ENCODE measurements around the gene NDUFS7.
"Not testable (repeated sequence)": the region's sequence is repeated elsewhere in the genome, so short reads cannot be mapped to it uniquely, and the experiment has no call there.

NDUFS7 gene

DNA sequence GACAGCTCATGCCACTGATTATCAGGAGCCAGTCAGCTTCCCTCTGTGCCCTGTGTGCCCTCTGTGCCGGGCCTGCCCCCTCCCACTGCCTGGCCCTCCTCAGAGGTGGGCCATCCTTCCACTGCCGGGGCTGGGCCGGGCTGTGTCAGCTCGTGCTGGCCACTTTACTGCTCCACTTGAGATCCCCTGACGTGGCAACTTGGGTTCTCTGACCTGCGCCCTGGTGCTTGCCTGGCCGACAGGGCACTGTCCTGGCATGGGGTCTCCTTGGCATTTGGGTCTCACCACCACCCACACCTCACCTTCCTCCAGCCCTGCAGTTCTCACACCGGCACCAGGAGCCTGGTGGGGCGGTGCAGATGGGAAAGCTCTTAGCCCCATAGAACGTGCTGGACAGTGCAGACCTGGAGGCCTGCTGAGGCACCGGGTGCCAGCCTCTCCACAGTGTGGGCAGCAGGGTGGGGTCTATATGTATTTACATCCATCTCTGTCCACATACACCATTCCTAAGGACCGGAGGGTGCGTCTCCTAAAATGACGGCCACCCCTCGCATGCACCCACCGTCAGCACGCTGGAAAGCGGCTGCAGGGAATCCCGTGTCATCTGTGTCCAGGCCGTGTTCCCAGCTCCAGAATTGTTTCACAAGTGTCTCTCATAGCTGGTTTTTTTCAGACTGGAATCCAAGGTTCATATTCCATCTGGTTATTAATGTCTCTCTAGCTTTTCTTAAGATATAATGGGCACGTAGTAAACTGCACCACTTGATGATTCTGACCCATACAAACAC lies 35.4 kb downstream of the NDUFS7 start:
- no peak for DNase-seq

DNA sequence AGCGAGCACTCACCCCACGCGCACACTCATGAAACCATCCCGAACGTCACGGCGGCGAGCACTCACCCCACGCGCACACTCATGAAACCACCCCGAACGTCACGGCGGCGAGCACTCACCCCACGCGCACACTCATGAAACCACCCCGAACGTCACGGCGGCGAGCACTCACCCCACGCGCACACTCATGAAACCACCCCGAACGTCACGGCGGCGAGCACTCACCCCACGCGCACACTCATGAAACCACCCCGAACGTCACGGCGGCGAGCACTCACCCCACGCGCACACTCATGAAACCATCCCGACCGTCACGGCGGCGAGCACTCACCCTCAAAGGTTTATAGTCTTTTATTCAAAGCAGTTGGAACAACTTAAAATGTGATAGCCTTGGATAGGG lies 36.4 kb downstream of the NDUFS7 start:
- DNase-seq = not testable (repeated sequence)

DNA sequence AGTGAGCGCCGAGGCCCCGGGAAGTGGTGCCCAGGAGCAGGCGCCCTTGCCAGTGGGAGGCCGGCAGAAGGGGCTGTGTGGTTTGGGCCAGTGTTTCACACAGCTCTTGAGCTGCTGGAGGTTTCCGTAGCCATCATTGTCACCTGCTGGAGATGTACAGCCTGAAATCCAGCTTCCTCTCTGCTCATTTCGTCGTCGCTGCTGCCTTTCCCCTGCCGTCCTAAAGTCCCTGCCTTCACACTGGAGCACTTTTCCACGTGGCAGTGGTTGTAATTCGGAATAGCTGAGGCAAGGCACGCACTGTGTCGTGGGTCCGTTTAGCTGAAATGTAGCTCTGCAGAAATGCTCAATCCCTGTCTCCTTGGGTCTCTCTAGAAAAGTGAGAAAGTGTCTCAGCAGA lies 36.9 kb downstream of the NDUFS7 start:
- no peak for DNase-seq

DNA sequence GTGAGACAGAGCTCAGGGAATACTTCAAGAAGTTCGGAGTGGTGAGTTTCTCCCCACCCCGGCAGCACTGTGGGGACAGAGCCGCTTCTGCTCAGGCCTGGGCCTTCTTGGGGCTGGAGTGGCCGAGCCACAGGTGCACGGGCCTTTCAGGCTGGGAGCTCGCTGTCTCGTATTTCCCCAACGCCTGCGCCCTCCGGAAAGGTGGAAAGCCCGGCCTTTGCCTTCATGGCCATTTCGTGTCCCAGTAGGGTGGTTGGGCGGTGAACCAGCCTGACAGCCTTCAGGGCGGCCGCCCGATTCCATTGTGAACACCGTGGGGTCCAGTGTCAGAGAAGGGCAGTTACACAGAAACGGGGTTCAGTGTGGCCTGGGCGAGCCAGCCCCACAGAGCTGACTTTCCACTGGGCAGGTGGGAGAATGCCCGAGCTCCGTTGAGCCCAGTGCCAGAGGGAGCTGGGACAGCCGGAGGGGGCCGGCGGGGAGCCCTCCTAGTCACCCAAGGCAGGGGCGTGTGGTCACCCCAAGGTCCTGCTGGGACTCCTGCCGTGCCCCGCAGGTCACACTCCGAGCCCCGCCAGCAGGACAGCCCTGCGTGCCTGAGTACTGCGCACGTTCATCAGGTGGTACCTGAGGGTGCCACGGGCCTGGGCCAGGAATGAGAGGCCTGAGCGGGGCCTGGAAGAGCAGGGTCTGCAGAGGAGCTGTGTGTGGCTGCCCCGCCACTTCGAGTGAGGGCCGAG lies 37.7 kb downstream of the NDUFS7 start:
- DNase-seq = no peak

DNA sequence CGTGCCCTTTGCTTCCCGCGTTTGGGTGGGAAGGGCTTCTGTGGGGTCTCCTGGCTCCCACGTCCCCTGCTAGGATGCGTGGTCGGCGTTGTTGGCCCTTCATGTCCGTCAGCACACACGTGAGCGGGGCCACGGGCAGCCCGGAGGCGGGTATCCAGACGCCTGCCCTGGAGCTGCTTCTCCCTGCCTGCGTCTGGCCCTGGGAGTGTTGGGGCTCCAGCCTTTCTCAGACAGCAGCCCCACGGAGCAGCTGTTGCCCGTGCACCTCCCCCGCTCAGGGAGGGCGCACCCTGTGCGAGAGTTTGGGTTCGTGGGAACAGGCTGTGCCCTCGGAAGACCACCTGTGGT lies 38.2 kb downstream of the NDUFS7 start:
- no peak for DNase-seq

DNA sequence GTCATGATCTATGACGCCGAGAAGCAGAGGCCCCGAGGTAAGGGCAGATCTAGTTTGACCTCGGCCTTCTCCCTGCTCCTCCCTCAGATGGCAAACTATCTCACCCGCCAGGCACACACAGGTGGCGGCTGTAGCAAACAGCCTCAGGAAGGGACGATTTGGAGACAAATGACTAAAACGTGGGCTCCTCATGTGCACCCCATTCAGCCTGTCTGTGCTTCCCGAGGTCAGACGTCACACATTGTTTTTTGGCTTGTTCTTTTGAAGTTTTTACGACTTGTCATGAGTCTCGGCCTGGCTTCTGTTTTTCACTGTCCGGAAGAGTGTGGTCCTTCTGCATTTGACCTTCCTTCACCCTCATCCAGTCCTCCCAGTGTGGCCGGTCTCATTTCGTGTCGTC lies 38.7 kb downstream of the NDUFS7 start:
- no peak for DNase-seq

DNA sequence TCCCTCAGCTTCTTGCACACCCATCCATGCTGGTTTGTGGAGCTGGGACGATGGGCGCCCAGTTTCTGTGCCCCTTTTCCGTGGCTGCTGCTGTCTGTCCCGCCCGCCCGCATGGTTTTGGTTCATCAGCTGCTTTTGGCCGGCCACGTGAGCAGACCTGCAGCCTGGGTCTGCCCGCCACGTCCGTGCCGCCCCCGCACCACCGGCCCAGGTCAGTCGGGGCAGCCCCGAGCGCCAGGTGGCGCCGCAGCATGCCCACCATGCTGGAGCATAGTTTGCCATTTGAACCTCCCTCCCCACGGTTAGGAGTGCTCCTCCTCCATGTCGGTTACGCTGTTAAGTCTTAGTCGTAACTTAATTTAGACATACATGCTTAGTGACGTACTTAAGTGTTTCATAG lies 39.2 kb downstream of the NDUFS7 start:
- no peak for DNase-seq

DNA sequence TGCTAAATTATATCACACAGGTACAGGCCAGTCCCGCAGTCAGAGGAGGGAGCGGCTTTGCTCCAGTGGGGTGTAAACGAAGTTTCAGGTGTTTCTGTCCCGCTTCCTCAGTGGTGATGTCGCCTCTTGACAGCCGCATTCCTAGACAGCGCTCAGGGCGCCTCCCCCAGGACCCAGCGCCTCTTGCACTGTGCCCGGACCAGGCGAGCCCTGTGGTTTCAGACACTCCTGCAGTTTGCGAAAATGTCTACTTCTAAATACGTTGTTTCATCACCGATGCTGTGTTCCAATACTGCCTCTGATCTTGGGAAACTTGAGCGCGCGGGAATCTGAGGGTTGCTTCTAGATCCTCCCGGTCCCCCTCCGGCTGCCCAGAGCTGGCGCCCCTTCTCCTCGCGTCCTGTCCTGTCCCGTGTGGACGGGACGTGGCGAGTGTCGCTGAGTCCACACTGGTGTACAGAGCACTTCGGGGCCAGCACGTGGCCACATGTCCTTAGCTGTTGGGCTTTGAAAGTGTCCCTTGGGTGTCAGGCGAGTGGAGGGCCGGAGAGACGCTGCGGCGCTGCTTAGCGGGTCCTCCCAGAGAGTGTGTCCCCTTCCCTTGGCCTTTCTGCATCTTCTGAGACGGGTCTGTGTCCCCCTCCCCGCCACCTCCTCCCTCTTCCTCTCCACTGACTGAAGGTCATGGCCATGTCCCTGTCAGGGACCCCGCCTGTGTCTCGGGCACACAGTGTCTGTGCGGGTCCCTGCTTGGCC lies 39.9 kb downstream of the NDUFS7 start:
- DNase-seq = no peak

DNA sequence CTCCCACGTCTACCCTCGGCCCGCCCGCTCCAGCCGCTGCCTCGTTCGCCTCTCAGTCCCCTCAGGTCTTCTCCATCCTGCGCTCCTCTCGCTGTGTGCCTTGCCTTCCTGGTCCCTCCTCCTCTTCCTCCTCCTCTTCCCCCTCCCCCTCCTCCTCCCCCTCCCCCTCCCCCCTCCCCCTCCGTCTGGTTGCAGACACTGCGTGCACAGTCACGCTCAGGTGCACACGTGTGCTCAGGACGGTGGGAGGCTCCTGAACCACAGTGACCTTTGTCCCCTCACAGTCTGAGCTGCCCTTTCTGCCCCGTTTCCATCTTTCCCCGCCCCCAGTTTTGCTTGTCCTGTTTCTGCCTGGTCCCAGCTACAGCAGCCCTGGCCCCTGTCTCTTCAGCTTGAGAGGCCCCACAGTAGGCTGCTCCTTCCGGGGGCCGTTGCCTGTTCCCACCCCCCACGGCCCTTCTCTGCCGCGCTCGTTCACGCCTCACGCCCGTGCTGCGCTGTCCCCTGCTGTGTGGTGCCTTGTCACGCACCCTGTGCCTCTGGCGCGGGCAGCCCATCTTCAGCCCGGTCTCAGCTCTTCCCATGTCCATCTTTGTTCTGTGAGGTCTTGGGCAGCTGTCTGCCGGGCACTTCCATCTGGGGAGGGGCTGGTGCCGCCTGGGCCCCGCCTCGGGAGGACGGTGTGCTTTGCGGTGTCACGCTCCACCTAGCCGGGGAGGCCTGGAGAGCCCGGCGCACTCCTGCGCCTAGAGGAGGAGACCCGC lies 40.7 kb downstream of the NDUFS7 start:
- no peak for DNase-seq

DNA sequence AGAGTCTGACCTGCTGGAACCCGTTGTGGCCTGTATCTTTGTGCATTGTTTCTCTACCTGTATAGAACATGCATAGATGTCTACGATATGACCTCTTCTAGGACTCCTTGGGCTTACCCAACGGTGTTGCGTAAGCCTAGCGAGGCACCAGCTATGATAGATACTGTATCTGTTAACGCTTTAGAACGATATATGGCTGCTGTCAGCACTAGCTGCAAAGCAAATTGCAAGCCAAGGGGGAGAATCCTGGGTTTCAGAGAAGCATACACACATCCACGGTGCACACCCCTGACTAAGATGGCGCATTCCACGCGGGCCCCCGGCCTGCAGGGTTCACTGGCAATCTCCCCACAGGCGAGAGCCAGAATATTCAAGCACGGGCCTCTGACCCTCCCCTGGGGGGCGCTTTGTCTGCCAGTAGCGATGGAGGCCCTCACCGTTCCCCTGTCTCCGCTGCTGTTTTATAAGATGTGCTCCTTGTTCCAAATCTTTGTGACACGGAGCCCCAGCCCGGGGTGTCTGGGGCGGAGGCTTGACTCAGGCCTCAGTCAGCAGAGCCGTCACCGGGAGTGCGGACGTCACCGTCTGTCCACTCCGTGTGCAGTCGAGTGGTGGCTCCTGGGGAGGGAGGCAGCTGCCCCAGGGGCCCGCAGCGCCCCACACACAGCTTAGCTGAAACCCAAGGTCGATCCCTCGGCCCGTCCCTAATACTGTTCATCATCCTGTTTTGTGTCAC lies 41.6 kb downstream of the NDUFS7 start:
- no peak for DNase-seq

DNA sequence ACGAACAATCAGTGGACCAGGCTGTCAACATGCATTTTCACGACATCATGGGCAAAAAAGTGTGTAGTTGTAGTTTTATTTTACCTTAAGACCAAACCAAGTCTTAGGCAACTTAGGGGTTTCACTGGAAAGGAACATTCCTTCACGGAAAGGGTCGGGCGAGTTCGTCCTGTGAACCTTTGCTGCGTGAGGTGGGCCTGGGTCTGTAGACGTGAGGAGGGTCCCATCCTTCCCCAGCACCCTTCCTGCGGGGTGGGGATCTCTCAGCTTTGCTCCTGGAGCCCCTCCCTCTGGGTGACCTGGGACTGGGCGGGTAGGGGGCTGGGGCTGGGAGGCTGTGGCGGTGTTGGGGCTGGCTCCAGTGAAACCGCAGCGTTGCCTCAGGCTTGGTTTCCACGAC lies 42.2 kb downstream of the NDUFS7 start:
- no peak for DNase-seq

DNA sequence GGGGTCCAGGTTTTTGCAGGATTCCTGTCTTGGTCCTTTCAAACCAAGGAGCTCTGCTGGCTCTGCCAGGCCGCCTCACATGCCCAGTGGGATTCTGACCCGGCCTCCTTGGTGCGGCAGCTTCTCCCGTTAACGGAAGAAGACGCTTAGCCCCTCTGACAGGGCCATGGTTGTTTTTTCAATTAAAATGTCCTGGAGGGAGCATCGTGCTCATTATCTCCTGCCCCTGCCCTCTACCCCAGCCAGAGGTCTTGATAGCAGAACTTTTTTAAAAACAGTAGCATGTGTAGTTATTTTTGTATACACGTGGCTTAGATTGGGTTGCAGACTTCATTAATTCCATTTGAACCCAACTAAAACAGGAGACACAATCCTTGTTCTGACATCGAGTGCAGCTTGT lies 43.0 kb downstream of the NDUFS7 start:
- DNase-seq = no peak

DNA sequence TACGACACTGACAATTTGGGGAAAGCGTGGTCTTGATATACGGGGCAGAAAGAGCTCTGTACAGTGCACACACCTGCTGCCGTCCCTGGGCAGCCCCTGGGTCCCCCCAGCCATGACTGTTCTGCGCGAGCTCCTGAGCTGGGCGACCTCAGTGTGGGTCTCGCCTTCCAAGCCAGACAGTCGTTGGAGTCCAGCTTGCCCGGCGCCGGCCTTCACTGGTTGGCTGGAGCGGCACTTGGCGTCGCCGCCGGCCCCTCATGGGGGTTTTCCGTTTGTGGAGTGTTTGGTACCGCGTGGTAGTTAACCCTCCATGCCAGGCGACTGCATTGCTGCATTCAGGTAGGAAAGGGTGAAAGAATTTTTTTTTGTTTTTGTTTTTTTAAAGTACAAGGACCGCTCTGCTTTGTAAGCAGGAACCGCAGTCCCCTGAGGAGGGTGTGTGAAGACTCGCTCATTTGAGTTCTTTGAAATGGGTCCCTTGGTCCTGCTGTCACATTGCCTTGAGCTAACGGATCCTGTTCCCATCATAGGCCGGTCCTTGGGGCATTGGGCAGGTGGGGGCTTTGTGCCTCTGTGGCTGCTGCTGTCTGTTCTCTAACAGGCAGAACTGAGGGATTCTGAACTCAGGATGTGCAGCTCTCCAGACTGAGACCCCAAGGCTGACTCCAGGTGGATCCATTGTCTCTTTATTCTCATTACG lies 43.7 kb downstream of the NDUFS7 start:
- no peak for DNase-seq

DNA sequence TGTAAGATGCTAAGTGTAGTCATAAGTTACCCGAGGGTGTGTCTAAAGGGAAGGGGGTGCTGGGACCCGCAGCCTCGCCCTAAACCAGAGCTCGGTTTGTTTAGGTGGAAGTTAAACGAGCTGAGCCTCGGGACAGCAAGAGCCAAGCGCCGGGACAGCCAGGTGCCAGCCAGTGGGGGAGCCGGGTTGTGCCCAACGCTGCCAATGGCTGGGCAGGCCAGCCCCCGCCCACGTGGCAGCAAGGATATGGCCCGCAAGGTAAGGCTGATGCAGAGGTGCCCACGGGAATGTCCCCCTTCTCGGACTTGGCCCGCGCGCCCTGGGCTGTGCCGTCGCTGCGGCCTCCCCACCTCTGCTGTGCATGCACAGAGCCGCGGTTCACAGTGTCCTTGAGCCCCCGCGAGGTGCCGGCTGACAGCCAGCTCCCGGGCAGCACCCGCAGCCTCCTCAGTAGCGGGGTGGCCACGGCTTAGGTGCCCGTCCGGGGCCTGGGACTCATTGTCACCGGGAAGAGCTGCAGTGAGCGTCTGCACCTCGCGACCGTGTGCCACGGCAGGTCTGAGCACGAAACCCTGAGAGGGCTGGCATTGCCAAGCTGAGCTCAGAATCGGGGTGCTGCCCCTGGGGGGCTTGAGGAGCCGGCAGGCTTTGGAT lies 45.2 kb downstream of the NDUFS7 start:
- no peak for DNase-seq

DNA sequence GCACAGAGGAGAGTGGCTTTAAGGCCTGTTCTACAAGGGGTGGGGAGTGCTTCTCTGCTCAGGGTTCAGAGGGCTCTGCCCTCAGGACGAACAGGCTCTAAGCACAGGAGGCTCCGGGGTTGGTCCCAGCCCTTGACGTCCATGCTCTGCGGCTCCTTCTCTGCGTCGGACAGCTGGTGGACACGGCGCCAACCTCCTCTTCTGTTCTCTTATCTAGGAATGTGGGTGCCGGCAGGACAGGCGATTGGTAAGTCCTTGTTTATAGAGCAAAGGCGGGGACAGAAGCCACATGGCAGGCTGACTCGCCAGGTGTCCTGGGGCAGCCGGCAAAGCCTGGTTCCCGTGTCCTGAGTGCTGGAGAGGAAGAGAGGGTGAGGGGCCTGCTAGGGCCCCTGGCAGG lies 46.0 kb downstream of the NDUFS7 start:
- no peak for DNase-seq

DNA sequence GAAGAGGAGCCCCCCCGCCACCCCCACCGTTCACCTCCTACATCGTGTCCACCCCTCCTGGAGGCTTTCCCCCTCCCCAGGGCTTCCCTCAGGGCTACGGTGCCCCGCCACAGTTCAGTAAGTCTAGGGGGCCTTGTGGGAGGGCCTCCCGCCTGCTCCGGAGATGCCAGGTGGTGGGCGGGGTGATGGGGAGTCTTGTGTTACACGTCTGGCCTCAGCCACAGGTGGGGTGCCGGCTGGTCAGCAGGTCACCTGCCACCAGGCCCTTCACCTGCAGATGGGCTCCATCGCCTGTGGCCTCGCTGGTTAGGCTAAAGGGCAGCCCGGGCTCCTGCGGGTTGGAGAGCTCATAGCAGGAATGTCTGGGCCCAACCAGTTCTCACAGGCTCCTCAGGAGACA lies 46.5 kb downstream of the NDUFS7 start:
- no peak for DNase-seq

DNA sequence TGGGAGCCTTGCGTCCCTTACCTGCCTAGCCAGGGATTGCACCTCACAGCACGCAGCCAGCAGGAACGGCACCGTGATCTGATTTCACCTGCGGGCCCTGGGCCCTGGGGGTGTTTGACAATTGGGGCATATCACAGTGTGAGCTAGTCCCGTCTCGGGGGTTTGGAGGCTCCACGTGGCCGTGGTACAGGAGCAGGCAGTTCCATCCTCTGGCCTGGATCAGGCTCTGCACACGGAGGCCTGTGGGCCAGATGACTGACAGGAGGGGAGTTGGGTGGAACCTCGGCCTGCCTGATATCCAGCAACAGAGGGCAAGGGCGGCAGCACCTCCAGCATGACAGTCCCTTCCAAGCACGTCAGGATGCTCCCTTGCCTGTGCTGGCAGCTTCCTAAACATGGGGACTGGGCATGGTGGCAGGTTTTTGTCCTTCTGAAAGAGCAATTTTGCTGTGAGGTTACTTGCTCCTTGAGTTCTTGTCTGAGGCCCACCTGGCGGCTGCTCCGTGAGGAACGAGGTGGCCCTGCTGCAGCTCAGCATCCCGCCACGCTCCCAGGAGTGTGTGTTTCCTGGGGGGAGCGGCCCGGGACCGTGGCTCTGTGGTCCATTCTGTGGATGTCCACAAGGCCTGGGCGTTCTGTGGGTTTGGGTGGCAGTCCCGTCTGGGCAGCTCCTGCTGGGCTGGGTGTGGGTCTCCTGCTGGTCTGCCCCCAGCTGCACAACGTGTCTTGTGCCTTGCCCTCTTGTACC lies 48.2 kb downstream of the NDUFS7 start:
- no peak for DNase-seq

DNA sequence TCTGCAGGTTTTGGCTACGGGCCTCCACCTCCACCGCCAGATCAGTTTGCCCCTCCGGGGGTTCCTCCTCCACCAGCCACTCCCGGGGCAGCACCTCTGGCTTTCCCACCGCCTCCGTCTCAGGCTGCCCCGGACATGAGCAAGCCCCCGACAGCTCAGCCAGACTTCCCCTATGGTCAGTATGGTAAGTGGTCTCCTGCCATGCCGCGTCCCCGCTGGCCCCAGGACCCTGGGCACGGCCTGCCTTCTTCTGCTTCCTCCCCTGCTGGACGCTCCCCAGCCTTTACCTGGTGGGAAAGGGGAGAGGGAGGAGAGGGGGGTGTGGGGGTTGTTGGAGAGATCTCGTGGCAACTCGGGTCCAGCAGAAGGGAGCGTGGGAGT lies 48.8 kb downstream of the NDUFS7 start:
- no peak for DNase-seq

DNA sequence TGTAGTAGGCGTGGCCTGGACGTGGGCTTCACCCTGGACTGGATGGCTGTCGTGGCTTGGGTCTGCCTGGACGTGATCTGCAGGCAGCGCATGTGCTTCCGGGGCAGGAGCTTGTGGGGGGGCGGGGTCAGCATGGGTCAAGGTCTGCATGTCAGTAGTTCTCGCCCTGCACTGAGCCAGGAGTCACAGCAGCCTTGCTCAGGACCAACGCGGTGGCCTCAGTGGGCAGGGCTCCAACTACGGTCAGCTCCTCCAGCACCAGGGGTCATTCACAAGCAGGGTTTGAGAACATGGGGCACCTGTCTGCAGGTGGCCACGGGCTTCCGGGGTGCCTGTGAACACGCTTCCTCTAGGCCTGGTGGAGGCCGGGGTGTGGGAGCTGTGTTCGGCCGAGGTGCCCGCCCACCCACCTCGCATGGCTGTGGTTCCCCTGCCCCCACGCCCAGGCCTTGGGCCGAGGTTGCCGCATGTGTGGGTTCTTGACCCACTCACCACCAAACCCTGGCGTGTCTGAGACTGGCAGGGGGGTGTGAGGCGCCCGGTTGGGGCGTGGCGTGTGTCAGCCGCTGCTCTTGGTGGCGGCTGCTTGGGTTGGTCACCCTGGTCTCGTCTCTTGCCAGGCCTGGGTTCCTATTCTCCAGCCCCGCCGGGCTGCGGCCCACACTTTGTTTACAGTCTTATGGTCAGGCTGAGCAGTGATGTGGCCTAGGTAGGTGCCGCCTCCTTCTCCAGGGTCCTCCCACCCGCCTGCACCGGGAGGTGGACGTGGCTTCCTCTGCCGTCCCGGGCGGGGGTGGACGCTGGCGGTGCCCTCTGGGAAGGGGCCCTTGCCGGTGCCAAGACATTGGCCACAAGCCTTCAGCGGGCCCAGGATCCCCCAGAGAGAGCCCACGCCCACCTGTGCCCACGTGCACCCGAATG lies 49.7 kb downstream of the NDUFS7 start:
- no peak for DNase-seq

DNA sequence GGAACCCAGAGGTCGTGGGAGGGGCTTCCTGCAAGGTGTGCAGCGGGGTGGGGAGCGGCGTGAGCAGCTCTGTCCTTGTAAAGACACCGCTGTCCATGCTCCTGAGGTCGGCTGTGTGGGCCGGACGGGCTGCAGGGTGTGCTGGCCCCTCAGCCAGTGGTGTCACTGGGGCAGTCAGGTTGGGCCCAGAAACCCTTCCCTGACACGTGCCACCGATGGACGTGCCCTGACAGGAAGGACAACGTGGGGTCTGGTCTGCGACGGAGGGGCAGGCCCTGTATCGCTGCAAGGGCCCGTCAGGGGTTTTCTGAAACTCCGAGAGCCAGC lies 50.3 kb downstream of the NDUFS7 start:
- no peak for DNase-seq
